Gastroesophageal sphincter (tissue), 3 donors: ENCODE results near the gene LYRM1.

Experiments used
- CTCF ChIP-seq, 4 experiments: fragments of 200-600 bp in 2 of 4; fragments of 450-650 bp in 2 of 4; sonication (generic) in 1 of 4; IDR thresholded peaks; one replicate each; pipeline ENCODE4 v1.5.1; 2017 to 2019; ENCODE audit warnings: antibody characterized with exemption in 4 of 4, mild to moderate bottlenecking in 2 of 4, moderate library complexity in 2 of 4
- EP300 ChIP-seq: sonication (generic); formaldehyde crosslinking; IDR thresholded peaks from one replicate; pipeline ENCODE4 v1.6.1; 2017; ENCODE audit warnings: antibody characterized with exemption, mild to moderate bottlenecking
- POLR2A ChIP-seq, 2 donors: fragments of 450-650 bp; IDR thresholded peaks; one replicate each; pipeline ENCODE4 v1.6.1; 2017; ENCODE audit warnings: antibody characterized with exemption in 2 of 2, mild to moderate bottlenecking in 2 of 2, moderate library complexity in 1 of 2
- POLR2AphosphoS5 ChIP-seq: sonication (generic); formaldehyde crosslinking; IDR thresholded peaks from one replicate; pipeline ENCODE4 v1.6.1; 2017; ENCODE audit warnings: antibody characterized with exemption

GRCh38 chr16:20894388-20894787, 6.2 kb upstream of the LYRM1 start:
- TF ChIP-seq CTCF (IDR thresholded peaks at IDR 0.05), result no peak
- TF ChIP-seq POLR2A (IDR thresholded peaks at IDR 0.05), result no peak
- no peak for TF ChIP-seq POLR2AphosphoS5
- no peak for TF ChIP-seq EP300
